Left ventricle myocardium inferior (tissue), 1 donor: ENCODE data around the gene ZBED3. TPM values are rescaled to one million over a fixed set of nuclear protein-coding genes. Genes with fewer than 3 reads are reported as not detected.

Source experiments
- DNase-seq: peaks from one replicate; pipeline ENCODE4 v3.0.0-alpha.2; 2020
- H3K27ac ChIP-seq: fragments of 200-600 bp; replicated peaks from 2 replicates; pipeline ENCODE4 v1.8.0; 2021
- H3K27me3 ChIP-seq: fragments of 200-600 bp; 2 replicates; pipeline ENCODE4 v1.8.0; 2021; ENCODE audit warnings: low read depth
- H3K36me3 ChIP-seq: fragments of 200-600 bp; 2 replicates; pipeline ENCODE4 v1.8.0; 2021
- H3K4me1 ChIP-seq: fragments of 200-600 bp; 2 replicates; pipeline ENCODE4 v1.8.0; 2021
- H3K4me3 ChIP-seq: fragments of 200-600 bp; 2 replicates; pipeline ENCODE4 v1.8.0; 2021; ENCODE audit warnings: mild to moderate bottlenecking, moderate library complexity
- H3K9me3 ChIP-seq: fragments of 200-600 bp; replicated peaks from 2 replicates; pipeline ENCODE4 v1.8.0; 2021
- CTCF ChIP-seq: fragments of 200-600 bp; IDR thresholded peaks from 2 replicates; pipeline ENCODE4 v1.8.0; 2021; ENCODE audit warnings: antibody characterized with exemption, mild to moderate bottlenecking, borderline replicate concordance
- intact Hi-C: fragments of 100-400 bp; cut with micrococcal nuclease; formaldehyde crosslinking; loops from one replicate; pipeline ENCODE4 v1.11.0; 2022
- total RNA-seq: library from RNA; stranded (reverse); fragmentation: NEBNext Ultra II Directional; extraction: Animal tissue kit (Norgen Biotek cat#: 25700); gene quantifications from one replicate; pipeline ENCODE4 v1.2.1, GENCODE V29; 2021
- donor health status: DM: no; HTN: yes; CAD: no; lungs with severe emphysema.

ZBED3 gene
- total RNA-seq, 1 donor from 2014 or later = 7.8 TPM

- TF ChIP-seq CTCF = no peak
- intact Hi-C loops = no loop called here
Measured at GRCh38 chr5:77024490-77024889, 62.6 kb downstream of the ZBED3 start.

GRCh38 chr5:77022511-77023417, 64.3 kb downstream of the ZBED3 start:
- DNase-seq = no peak
- Histone ChIP-seq H3K27me3 (peaks cover 34% of the 10 kb centered on the region), H3K27ac (no peak overlapping the region), H3K4me3 (no peak overlapping the region), H3K4me1 (no peaks in the 10 kb centered on the region), H3K36me3 (no peaks in the 10 kb centered on the region), H3K9me3 (no peaks in the 10 kb centered on the region)
- TF ChIP-seq CTCF = no peak
- intact Hi-C loops = no loop called here

More at GRCh38 chr5:77024490-77024889, 62.6 kb downstream of the ZBED3 start:
- no peaks in the 10 kb centered on the region for H3K9me3 ChIP-seq
- no peaks in the 10 kb centered on the region for H3K36me3 ChIP-seq
- peaks cover 30% of the 10 kb centered on the region for H3K27me3 ChIP-seq
- no peak for DNase-seq
- H3K4me3 ChIP-seq = no peak overlapping the region
- H3K27ac ChIP-seq = no peak overlapping the region
- peaks cover 1% of the 10 kb centered on the region for H3K4me1 ChIP-seq

Other genes with a start within 250 kb of the ZBED3 start
- not detected for gene S100Z, start 237.3 kb downstream of the ZBED3 start, total RNA-seq
- gene CRHBP, start 134.2 kb downstream of the ZBED3 start, total RNA-seq = 0.63 TPM
- 16.2 TPM for gene AGGF1, start 56.9 kb downstream of the ZBED3 start, total RNA-seq
- gene PDE8B, start 123.4 kb upstream of the ZBED3 start, total RNA-seq = 5.9 TPM